Endodermal cell (in vitro differentiated cells): ENCODE data around the gene SPIN1. TPM values are rescaled to one million over a fixed set of nuclear protein-coding genes. Genes with fewer than 3 reads are reported as not detected.

Experiments
- DNase-seq: peaks from one replicate; pipeline ENCODE4 v3.0.0-alpha.2; 2017
- H3K27ac ChIP-seq: 2 replicates; pipeline ENCODE4 v1.5.1; 2013; ENCODE audit warnings: mild to moderate bottlenecking, low read depth, low read length, moderate library complexity
- H3K27me3 ChIP-seq: 2 replicates; pipeline ENCODE4 v1.6.1; 2013; ENCODE audit warnings: mild to moderate bottlenecking, low read length, moderate library complexity; ENCODE audit not compliant: insufficient read depth, control insufficient read depth, poor library complexity, severe bottlenecking
- H3K36me3 ChIP-seq: 2 replicates; pipeline ENCODE4 v1.7.0; 2013; ENCODE audit warnings: mild to moderate bottlenecking, low read length, moderate library complexity; ENCODE audit not compliant: control insufficient read depth, insufficient read depth
- H3K4me1 ChIP-seq: one replicate; pipeline ENCODE4 v1.7.0; 2013; ENCODE audit warnings: low read length; ENCODE audit not compliant: control insufficient read depth, insufficient read depth
- H3K4me3 ChIP-seq: 2 replicates; pipeline ENCODE4 v1.5.1; 2013; ENCODE audit warnings: mild to moderate bottlenecking, low read length, moderate library complexity
- H3K9ac ChIP-seq: 2 replicates; pipeline ENCODE4 v1.6.1; 2013; ENCODE audit warnings: mild to moderate bottlenecking, low read length, moderate library complexity; ENCODE audit not compliant: poor library complexity, severe bottlenecking; ENCODE audit errors: extremely low read depth
- H3K9me3 ChIP-seq: 2 replicates; pipeline ENCODE4 v1.6.1; 2013; ENCODE audit warnings: mild to moderate bottlenecking, low read length, moderate library complexity; ENCODE audit not compliant: control insufficient read depth
- H3K27ac Mint-ChIP-seq: 2 replicates; pipeline ENCODE4 v1.8.0; 2020; ENCODE audit warnings: mixed read lengths
- H3K27me3 Mint-ChIP-seq: 2 replicates; pipeline ENCODE4 v1.8.0; 2021; ENCODE audit warnings: mild to moderate bottlenecking, mixed read lengths; ENCODE audit not compliant: insufficient read depth
- H3K36me3 Mint-ChIP-seq: 2 replicates; pipeline ENCODE4 v1.8.0; 2020; ENCODE audit warnings: low read depth, mixed read lengths
- H3K4me1 Mint-ChIP-seq: 2 replicates; pipeline ENCODE4 v1.8.0; 2020; ENCODE audit warnings: mixed read lengths
- H3K4me3 Mint-ChIP-seq: 2 replicates; pipeline ENCODE4 v1.8.0; 2020; ENCODE audit warnings: mild to moderate bottlenecking, moderate library complexity, mixed read lengths
- H3K9me3 Mint-ChIP-seq: 2 replicates; pipeline ENCODE4 v1.8.0; 2020; ENCODE audit warnings: mild to moderate bottlenecking, mixed read lengths
- WGBS, 2 experiments: methylation state at CpG; one replicate each; pipeline versions ENCODE4 v1.1.5 to v1.1.7; 2013; ENCODE audit warnings: missing lambda C conversion rate in 2 of 2, mixed read lengths in 1 of 2; ENCODE audit not compliant: insufficient coverage in 1 of 2, insufficient read length in 1 of 2; 5-methylcytosine and 5-hydroxymethylcytosine counted together
- total RNA-seq, 2 donors: library from RNA; stranded (reverse); fragmentation: NEBNext Ultra II Directional in 1 of 2; extraction: Animal tissue kit (Norgen Biotek cat#: 25700) in 1 of 2; gene quantifications; 2 replicates in 1 of 2; 3 replicates in 1 of 2; pipeline ENCODE4 v1.2.1, GENCODE V29; 2021
- TF ChIP-seq, protein P1 (sequence below): fragments of 200-600 bp; sonication (generic); conservative IDR thresholded peaks from 2 replicates; pipeline ENCODE4 v1.5.0; 2021; ENCODE audit warnings: antibody characterized with exemption, mild to moderate bottlenecking

SPIN1 gene
- total RNA-seq, 2 donors from 2014 or later, result 117 to 129 TPM

DNA sequence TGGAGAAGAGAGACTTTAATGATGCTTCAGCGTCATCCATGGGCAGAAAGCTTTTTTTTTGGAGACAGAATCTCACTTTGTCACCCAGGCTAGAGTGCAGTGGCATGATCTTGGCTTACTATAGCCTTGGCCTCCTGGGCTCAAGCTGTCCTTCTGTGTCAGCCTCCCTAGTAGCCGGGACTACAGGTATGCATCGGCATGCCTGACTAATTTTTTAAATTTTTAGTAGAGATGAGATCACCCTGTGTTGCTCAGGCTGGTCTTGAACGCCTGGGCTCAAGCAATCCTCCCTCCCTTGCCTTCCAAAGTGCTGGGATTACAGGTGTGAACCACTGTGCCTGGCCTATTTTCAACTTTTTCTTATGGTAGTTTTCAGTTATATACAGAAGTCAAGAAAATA, 23.2 kb downstream of the SPIN1 start:
- no peaks in the 10 kb centered on the region for H3K27me3 Mint-ChIP-seq
- peaks cover 33% of the 10 kb centered on the region for H3K9me3 Mint-ChIP-seq
- Histone ChIP-seq H3K9ac (no peak overlapping the region), H3K36me3 (peaks cover 36% of the 10 kb centered on the region), H3K27ac (no peak overlapping the region), H3K4me1 (no peaks in the 10 kb centered on the region), H3K4me3 (no peak overlapping the region), H3K27me3 (no peaks in the 10 kb centered on the region), H3K9me3 (peaks cover 46% of the 10 kb centered on the region)
- 93 to 94% methylated on average over 3 to 4 of the region's 4 CpGs for WGBS, 2 experiments
- peaks cover 57% of the 10 kb centered on the region for H3K36me3 Mint-ChIP-seq
- no peaks in the 10 kb centered on the region for H3K4me1 Mint-ChIP-seq
- H3K4me3 Mint-ChIP-seq, result no peak overlapping the region
- H3K27ac Mint-ChIP-seq, result no peak overlapping the region
- TF ChIP-seq, protein P1, sequence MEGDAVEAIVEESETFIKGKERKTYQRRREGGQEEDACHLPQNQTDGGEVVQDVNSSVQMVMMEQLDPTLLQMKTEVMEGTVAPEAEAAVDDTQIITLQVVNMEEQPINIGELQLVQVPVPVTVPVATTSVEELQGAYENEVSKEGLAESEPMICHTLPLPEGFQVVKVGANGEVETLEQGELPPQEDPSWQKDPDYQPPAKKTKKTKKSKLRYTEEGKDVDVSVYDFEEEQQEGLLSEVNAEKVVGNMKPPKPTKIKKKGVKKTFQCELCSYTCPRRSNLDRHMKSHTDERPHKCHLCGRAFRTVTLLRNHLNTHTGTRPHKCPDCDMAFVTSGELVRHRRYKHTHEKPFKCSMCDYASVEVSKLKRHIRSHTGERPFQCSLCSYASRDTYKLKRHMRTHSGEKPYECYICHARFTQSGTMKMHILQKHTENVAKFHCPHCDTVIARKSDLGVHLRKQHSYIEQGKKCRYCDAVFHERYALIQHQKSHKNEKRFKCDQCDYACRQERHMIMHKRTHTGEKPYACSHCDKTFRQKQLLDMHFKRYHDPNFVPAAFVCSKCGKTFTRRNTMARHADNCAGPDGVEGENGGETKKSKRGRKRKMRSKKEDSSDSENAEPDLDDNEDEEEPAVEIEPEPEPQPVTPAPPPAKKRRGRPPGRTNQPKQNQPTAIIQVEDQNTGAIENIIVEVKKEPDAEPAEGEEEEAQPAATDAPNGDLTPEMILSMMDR, result no peak
- no peak for DNase-seq

DNA sequence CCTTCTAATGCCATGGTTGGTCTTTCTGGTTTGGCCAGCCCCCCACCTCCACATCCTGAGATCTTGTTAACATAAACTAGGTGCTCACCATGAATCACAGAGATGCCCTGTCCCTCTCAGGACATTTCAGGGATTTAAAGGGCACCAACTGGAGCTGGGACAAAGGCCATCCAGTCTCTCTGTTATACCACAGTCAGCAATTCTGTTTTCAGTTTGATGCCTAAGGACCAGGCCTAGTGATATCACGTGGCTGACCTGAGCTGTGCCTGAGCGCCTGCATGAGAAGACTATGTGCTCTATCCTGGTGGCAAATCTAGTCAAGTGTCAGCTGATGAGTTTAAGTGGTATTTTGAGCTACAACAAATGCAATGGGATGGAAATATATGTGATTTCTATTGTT, 26.1 kb downstream of the SPIN1 start:
- H3K27me3 Mint-ChIP-seq, result no peaks in the 10 kb centered on the region
- Histone ChIP-seq H3K9ac (no peak overlapping the region), H3K27me3 (no peaks in the 10 kb centered on the region), H3K4me1 (no peaks in the 10 kb centered on the region), H3K36me3 (peaks cover 64% of the 10 kb centered on the region), H3K4me3 (peak overlapping the region; percentile 64), H3K9me3 (peaks cover 72% of the 10 kb centered on the region), H3K27ac (no peak overlapping the region)
- H3K27ac Mint-ChIP-seq, result no peak overlapping the region
- 98 to 100% methylated on average over 2 of the region's 2 CpGs for WGBS, 2 experiments
- no peak for DNase-seq
- H3K4me3 Mint-ChIP-seq, result no peak overlapping the region
- peaks cover 78% of the 10 kb centered on the region for H3K36me3 Mint-ChIP-seq
- TF ChIP-seq, protein P1, result no peak
- H3K9me3 Mint-ChIP-seq, result peaks cover 56% of the 10 kb centered on the region
- H3K4me1 Mint-ChIP-seq, result no peaks in the 10 kb centered on the region

DNA sequence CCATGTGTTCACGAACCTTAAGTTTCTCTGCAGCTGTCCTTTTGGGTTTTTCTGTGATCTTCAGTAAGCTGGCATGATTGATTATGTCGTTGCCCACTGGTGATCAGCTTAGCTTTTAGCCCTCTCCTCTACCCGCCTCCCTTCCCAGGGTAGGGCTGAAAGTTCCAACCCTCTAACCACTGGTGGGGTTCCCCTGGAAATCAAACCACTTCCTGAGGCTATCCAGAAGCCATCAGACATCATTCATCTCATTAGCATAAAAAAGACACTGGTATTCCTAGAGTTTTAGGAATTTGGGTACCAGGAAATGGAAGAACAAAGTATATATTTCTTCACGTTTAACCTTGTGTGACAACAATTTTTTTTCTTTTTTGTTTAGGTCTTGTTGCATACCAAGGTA, 29.8 kb downstream of the SPIN1 start:
- Histone ChIP-seq H3K9me3 (peaks cover 96% of the 10 kb centered on the region), H3K27ac (no peak overlapping the region), H3K4me1 (no peaks in the 10 kb centered on the region), H3K27me3 (no peaks in the 10 kb centered on the region), H3K36me3 (peaks cover 83% of the 10 kb centered on the region), H3K4me3 (peak overlapping the region; percentile 54), H3K9ac (no peak overlapping the region)
- H3K27me3 Mint-ChIP-seq, result no peaks in the 10 kb centered on the region
- H3K27ac Mint-ChIP-seq, result peak overlapping the region; percentile 41
- no peak overlapping the region for H3K4me3 Mint-ChIP-seq
- 83 to 100% methylated on average over 1 to 4 of the region's 4 CpGs for WGBS, 2 experiments
- H3K4me1 Mint-ChIP-seq, result no peaks in the 10 kb centered on the region
- H3K9me3 Mint-ChIP-seq, result peaks cover 68% of the 10 kb centered on the region
- peaks cover 82% of the 10 kb centered on the region for H3K36me3 Mint-ChIP-seq
- peak; percentile 74 for DNase-seq
- TF ChIP-seq, protein P1, result no peak
